AG04449 (cell line): ENCODE results near the gene TSTD2.

Experiments
- CTCF ChIA-PET: fragments of 350-600 bp; formaldehyde crosslinking; extraction: SDS; loops from one replicate; lab custom pipeline; 2021; ENCODE audit warnings: antibody characterized with exemption; lab: Yijun Ruan, JAX
- POLR2A ChIA-PET: fragments of 400-600, 350-600 bp; formaldehyde crosslinking; extraction: SDS; loops from one replicate; lab custom pipeline; 2020; ENCODE audit warnings: antibody characterized with exemption, inconsistent platforms; lab: Yijun Ruan, JAX
- DNase-seq: peaks from one replicate; pipeline ENCODE4 v3.0.0-alpha.2; 2010; ENCODE audit warnings: low read depth, low spot score
- H3K4me3 ChIP-seq: 2 replicates; pipeline ENCODE4 v1.5.1; 2011; ENCODE audit warnings: low read depth, mild to moderate bottlenecking, control low read depth, low read length
- CTCF ChIP-seq: IDR thresholded peaks from one replicate; pipeline ENCODE4 v1.5.1; 2011; ENCODE audit warnings: mild to moderate bottlenecking, moderate library complexity, low read length, control low read depth, inconsistent platforms; ENCODE audit not compliant: insufficient read depth; ENCODE audit errors: missing control alignments

The TSTD2 gene

GRCh38 chr9:97554566-97555075 lies 78.5 kb downstream of the TSTD2 start:
- no peak overlapping the region for H3K4me3 ChIP-seq
- DNase-seq = no peak
- no peak for TF ChIP-seq CTCF
- POLR2A ChIA-PET = no interaction called here
- CTCF ChIA-PET = no interaction called here

- no peak for DNase-seq
- no peak overlapping the region for H3K4me3 ChIP-seq
- CTCF ChIA-PET = no interaction called here
- POLR2A ChIA-PET = no interaction called here
- TF ChIP-seq CTCF = no peak
These were observed 79.3 kb downstream of the TSTD2 start for GRCh38 chr9:97553841-97554240.

GRCh38 chr9:97553141-97553540 lies 80.0 kb downstream of the TSTD2 start:
- TF ChIP-seq CTCF = no peak
- no peak overlapping the region for H3K4me3 ChIP-seq
- DNase-seq = no peak
- POLR2A ChIA-PET = no interaction called here
- CTCF ChIA-PET = no interaction called here

GRCh38 chr9:97551308-97551707 lies 81.9 kb downstream of the TSTD2 start:
- no peak overlapping the region for H3K4me3 ChIP-seq
- DNase-seq = no peak
- no peak for TF ChIP-seq CTCF
- ChIA-PET POLR2A (no interaction called here), CTCF (no interaction called here)

- H3K4me3 ChIP-seq = no peak overlapping the region
- no peak for DNase-seq
- ChIA-PET POLR2A (no interaction called here), CTCF (no interaction called here)
- TF ChIP-seq CTCF = no peak
These were observed 82.8 kb downstream of the TSTD2 start for GRCh38 chr9:97550386-97550785.
